Neural progenitor cell (in vitro differentiated cells): ENCODE results near the gene TAF15. TPM values are rescaled to one million over a fixed set of nuclear protein-coding genes. Genes with fewer than 3 reads are reported as not detected.

Experiments
- DNase-seq: peaks from one replicate; pipeline ENCODE4 v3.0.0-alpha.2; 2016; ENCODE audit warnings: low spot score
- H2AFZ ChIP-seq: fragments of 200-600 bp; sonication (generic); replicated peaks from 2 replicates; pipeline ENCODE4 v1.6.1; 2016; ENCODE audit warnings: antibody characterized with exemption
- H3F3A ChIP-seq: fragments of 200-600 bp; sonication (generic); 2 replicates; pipeline ENCODE4 v1.6.1; 2016; ENCODE audit warnings: antibody characterized with exemption, low read depth
- H3K27ac ChIP-seq: fragments of 200-600 bp; sonication (generic); 2 replicates; pipeline ENCODE4 v1.5.1; 2016; ENCODE audit warnings: mild to moderate bottlenecking
- H3K27me3 ChIP-seq: fragments of 200-600 bp; sonication (generic); 2 replicates; pipeline ENCODE4 v1.6.1; 2016; ENCODE audit warnings: mild to moderate bottlenecking, moderate library complexity
- H3K36me3 ChIP-seq: fragments of 200-600 bp; sonication (generic); 2 replicates; pipeline ENCODE4 v1.5.1; 2016
- H3K4me1 ChIP-seq: fragments of 200-600 bp; sonication (generic); 2 replicates; pipeline ENCODE4 v1.6.1; 2016; ENCODE audit warnings: mixed run types
- H3K4me2 ChIP-seq: fragments of 200-600 bp; sonication (generic); 2 replicates; pipeline ENCODE4 v1.6.1; 2016
- H3K4me3 ChIP-seq: fragments of 200-600 bp; sonication (generic); 2 replicates; pipeline ENCODE4 v1.5.1; 2016
- H3K79me2 ChIP-seq: fragments of 200-600 bp; sonication (generic); 2 replicates; pipeline ENCODE4 v1.6.1; 2016; ENCODE audit warnings: low read depth
- H3K9ac ChIP-seq: fragments of 200-600 bp; sonication (generic); 2 replicates; pipeline ENCODE4 v1.6.1; 2016
- H3K9me3 ChIP-seq: fragments of 200-600 bp; sonication (generic); 2 replicates; pipeline ENCODE4 v1.5.1; 2016; ENCODE audit warnings: low read depth
- H4K20me1 ChIP-seq: fragments of 200-600 bp; sonication (generic); 2 replicates; pipeline ENCODE4 v1.6.1; 2016; ENCODE audit warnings: low read depth
- H3K27ac Mint-ChIP-seq: 3 replicates; pipeline ENCODE4 v1.8.0; 2021; ENCODE audit warnings: mixed read lengths
- H3K27me3 Mint-ChIP-seq: 2 replicates; pipeline ENCODE4 v1.8.0; 2022; ENCODE audit warnings: low read depth, mild to moderate bottlenecking, inconsistent platforms, moderate library complexity, mixed read lengths; ENCODE audit not compliant: insufficient read depth
- H3K36me3 Mint-ChIP-seq: 3 replicates; pipeline ENCODE4 v1.8.0; 2021; ENCODE audit warnings: mixed read lengths
- H3K4me1 Mint-ChIP-seq: 3 replicates; pipeline ENCODE4 v1.8.0; 2021; ENCODE audit warnings: mixed read lengths
- H3K4me3 Mint-ChIP-seq: 3 replicates; pipeline ENCODE4 v1.8.0; 2021; ENCODE audit warnings: mild to moderate bottlenecking, moderate library complexity, mixed read lengths
- H3K9me3 Mint-ChIP-seq: 3 replicates; pipeline ENCODE4 v1.8.0; 2020; ENCODE audit warnings: mixed read lengths
- EZH2 ChIP-seq: fragments of 200-600 bp; sonication (generic); IDR thresholded peaks from 2 replicates; pipeline ENCODE4 v1.6.1; 2017; ENCODE audit warnings: antibody characterized with exemption, mild to moderate bottlenecking, moderate library complexity
- EZH2phosphoT487 ChIP-seq: fragments of 200-600 bp; sonication (generic); IDR thresholded peaks from 2 replicates; pipeline ENCODE4 v1.6.1; 2017; ENCODE audit warnings: antibody characterized with exemption
- small RNA-seq: library from RNA; depleted of rRNA; stranded (forward); fragments of <200 nt; gene quantifications from one replicate; pipeline ENCODE3, GENCODE V24; 2015
- total RNA-seq: library from RNA; depleted of rRNA; stranded (reverse); fragments of >200 nt; gene quantifications from 2 replicates; pipeline ENCODE4 v1.2.3, GENCODE V29; 2015; ENCODE audit warnings: low replicate concordance
- TF ChIP-seq, protein P1 (sequence below): fragments of 200-600 bp; sonication (generic); IDR thresholded peaks from 2 replicates; pipeline ENCODE4 v1.5.1; 2017; ENCODE audit warnings: antibody characterized with exemption, mild to moderate bottlenecking

Gene TAF15
- total RNA-seq, 1 donor from 2014 or later, result 90.1 TPM

DNA sequence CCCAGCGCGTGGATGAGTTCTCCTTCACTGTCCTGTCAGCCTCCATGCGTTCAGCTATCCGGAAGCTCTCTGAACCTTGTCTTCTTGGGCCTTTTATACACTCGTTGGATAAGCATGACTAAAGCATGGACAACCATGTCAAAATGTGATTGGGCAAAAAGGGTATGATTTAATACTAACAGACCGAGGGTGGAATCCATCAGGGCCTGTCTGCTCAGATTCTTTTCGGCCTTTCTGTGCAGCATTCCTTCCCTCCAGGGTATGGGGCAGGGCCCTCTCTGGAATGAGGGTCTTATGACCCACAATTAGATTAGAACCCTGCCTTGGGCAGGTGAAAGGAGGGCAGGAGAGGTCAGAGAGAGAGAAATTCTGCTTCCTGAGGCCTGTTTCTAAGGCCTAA, 84.9 kb downstream of the TAF15 start:
- DNase-seq, result no peak
- Histone ChIP-seq H3K4me2 (no peak overlapping the region), H3F3A (no peaks in the 10 kb centered on the region), H3K4me3 (no peak overlapping the region), H3K36me3 (no peaks in the 10 kb centered on the region), H3K4me1 (peaks cover 7% of the 10 kb centered on the region), H3K79me2 (no peaks in the 10 kb centered on the region), H3K9ac (no peak overlapping the region), H3K9me3 (no peaks in the 10 kb centered on the region), H3K27me3 (no peaks in the 10 kb centered on the region), H2AFZ (no peak overlapping the region), H3K27ac (no peak overlapping the region), H4K20me1 (no peaks in the 10 kb centered on the region)
- Mint-ChIP-seq H3K4me3 (no peak overlapping the region), H3K27me3 (no peaks in the 10 kb centered on the region), H3K4me1 (peaks cover 13% of the 10 kb centered on the region), H3K27ac (no peak overlapping the region), H3K36me3 (no peaks in the 10 kb centered on the region), H3K9me3 (no peaks in the 10 kb centered on the region)
- no peak for TF ChIP-seq EZH2
- no peak for TF ChIP-seq EZH2phosphoT487

DNA sequence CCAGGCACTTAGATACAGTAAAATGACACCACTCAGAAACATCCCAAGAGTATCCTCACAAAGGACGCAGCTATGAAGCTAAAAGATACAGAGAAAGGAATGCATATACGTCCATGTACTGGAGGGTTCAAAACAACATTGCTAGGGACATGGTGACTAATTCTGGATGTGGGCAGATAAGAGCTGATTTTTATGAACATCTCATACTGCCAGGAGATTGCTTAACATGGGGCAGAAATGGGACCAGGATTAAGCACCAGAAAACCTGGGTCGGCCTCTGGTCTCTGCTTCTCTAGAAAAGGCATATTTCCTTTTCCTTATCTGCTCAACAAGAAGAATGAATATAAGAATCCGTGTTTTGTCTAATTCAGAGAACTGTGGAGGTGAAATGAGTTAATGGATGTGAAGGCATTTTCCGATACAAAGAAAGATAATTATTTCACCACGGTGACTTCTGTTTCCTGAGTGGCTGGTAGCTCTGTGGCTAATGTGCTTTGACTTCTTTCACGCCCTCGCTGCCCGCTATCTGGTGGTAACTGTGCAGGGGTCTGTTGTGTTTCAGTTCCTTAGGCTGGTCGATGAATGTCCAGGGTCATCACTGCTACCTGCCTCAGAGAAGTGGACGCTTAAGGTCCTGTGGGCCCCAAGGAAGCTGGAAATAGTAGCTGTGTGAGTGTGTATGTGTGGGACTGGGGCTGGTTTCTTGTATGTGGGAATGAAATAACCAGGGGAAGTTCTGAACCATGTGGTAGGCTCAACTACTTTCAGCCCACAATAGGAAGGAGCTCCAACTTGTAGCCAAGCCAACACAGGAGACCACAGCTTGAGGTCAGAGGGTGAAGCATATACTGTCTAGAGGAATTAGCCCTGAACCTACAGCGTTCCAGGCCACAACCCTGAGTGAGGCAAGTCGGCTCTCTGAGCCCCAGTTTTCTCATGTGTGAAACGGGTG, 86.6 kb downstream of the TAF15 start:
- Histone ChIP-seq H2AFZ (no peak overlapping the region), H3K4me1 (peaks cover 3% of the 10 kb centered on the region), H3K9ac (no peak overlapping the region), H3K79me2 (no peaks in the 10 kb centered on the region), H3K36me3 (no peaks in the 10 kb centered on the region), H3F3A (no peaks in the 10 kb centered on the region), H3K4me3 (no peak overlapping the region), H4K20me1 (no peaks in the 10 kb centered on the region), H3K27me3 (no peaks in the 10 kb centered on the region), H3K27ac (no peak overlapping the region), H3K9me3 (no peaks in the 10 kb centered on the region), H3K4me2 (no peak overlapping the region)
- no peak for DNase-seq
- H3K27me3 Mint-ChIP-seq, result no peaks in the 10 kb centered on the region
- H3K9me3 Mint-ChIP-seq, result no peaks in the 10 kb centered on the region
- no peak overlapping the region for H3K4me3 Mint-ChIP-seq
- peaks cover 13% of the 10 kb centered on the region for H3K4me1 Mint-ChIP-seq
- no peaks in the 10 kb centered on the region for H3K36me3 Mint-ChIP-seq
- H3K27ac Mint-ChIP-seq, result no peak overlapping the region
- TF ChIP-seq EZH2 (no peak), EZH2phosphoT487 (no peak)
- TF ChIP-seq, protein P1, sequence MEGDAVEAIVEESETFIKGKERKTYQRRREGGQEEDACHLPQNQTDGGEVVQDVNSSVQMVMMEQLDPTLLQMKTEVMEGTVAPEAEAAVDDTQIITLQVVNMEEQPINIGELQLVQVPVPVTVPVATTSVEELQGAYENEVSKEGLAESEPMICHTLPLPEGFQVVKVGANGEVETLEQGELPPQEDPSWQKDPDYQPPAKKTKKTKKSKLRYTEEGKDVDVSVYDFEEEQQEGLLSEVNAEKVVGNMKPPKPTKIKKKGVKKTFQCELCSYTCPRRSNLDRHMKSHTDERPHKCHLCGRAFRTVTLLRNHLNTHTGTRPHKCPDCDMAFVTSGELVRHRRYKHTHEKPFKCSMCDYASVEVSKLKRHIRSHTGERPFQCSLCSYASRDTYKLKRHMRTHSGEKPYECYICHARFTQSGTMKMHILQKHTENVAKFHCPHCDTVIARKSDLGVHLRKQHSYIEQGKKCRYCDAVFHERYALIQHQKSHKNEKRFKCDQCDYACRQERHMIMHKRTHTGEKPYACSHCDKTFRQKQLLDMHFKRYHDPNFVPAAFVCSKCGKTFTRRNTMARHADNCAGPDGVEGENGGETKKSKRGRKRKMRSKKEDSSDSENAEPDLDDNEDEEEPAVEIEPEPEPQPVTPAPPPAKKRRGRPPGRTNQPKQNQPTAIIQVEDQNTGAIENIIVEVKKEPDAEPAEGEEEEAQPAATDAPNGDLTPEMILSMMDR, result no peak

Small RNA genes lying within 50 kb of the gene (small RNA-seq; reads per million reads assigned to genes)
- gene RF00100, result 1,612 reads per million, percentile 99 among the genes with 10 or more reads in this experiment

Other genes starting within 250 kb of the TAF15 start
- gene SLFN14, start 248.7 kb upstream of the TAF15 start, total RNA-seq, result not detected in 2 replicates
- 6.5 and 7.0 TPM in 2 replicates for gene PEX12, start 230.9 kb upstream of the TAF15 start, total RNA-seq
- 120 and 125 TPM in 2 replicates for gene AP2B1, start 222.2 kb upstream of the TAF15 start, total RNA-seq
- gene RASL10B, start 77.8 kb upstream of the TAF15 start, total RNA-seq, result 4.8 and 14.5 TPM in 2 replicates
- 0.09 TPM in 1 of 2 replicates, not detected in the other for gene GAS2L2, start 56.2 kb upstream of the TAF15 start, total RNA-seq
- not detected in 2 replicates for gene C17orf50, start 48.6 kb upstream of the TAF15 start, total RNA-seq
- not detected in 2 replicates for gene MMP28, start 13.8 kb upstream of the TAF15 start, total RNA-seq
- not detected in 2 replicates for gene HEATR9, start 59.4 kb downstream of the TAF15 start, total RNA-seq
- not detected in 2 replicates for gene CCL5, start 70.9 kb downstream of the TAF15 start, total RNA-seq
- gene RDM1, start 121.3 kb downstream of the TAF15 start, total RNA-seq, result 22.8 and 28.8 TPM in 2 replicates
- not detected in 2 replicates for gene LYZL6, start 134.2 kb downstream of the TAF15 start, total RNA-seq
- not detected in 2 replicates for gene CCL16, start 172.0 kb downstream of the TAF15 start, total RNA-seq
- gene CCL14, start 177.2 kb downstream of the TAF15 start, total RNA-seq, result not detected in 2 replicates
- not detected in 2 replicates for gene CCL15, start 192.1 kb downstream of the TAF15 start, total RNA-seq
- gene CCL23, start 208.5 kb downstream of the TAF15 start, total RNA-seq, result not detected in 2 replicates